CD14-positive monocyte (primary cell): Measurements from ENCODE around the gene SGCD. TPM values are rescaled to one million over a fixed set of nuclear protein-coding genes. Genes with fewer than 3 reads are reported as not detected.

Experiments used
- DNase-seq, 3 donors: peaks; one replicate each; pipeline ENCODE4 v3.0.0-alpha.2; 2011 to 2022
- H2AFZ ChIP-seq: 2 replicates; pipeline ENCODE4 v1.6.0; 2012; ENCODE audit warnings: mild to moderate bottlenecking, low read depth, low read length, inconsistent platforms; ENCODE audit not compliant: insufficient read depth, poor library complexity, severe bottlenecking
- H3K27ac ChIP-seq, 2 donors: 1 replicate in 1 of 2; 2 replicates in 1 of 2; pipeline ENCODE4 v1.5.1; 2012 to 2013; ENCODE audit warnings: low read length in 2 of 2, control low read depth in 1 of 2, inconsistent platforms in 1 of 2, low read depth in 1 of 2, mild to moderate bottlenecking in 1 of 2
- H3K27me3 ChIP-seq, 2 donors: one replicate each; pipeline versions ENCODE4 v1.6.0 to v1.6.1; 2011 to 2013; ENCODE audit warnings: low read length in 2 of 2; ENCODE audit not compliant: control insufficient read depth in 2 of 2, insufficient read depth in 2 of 2
- H3K36me3 ChIP-seq, 2 donors: replicated peaks in 1 of 2; 1 replicate in 1 of 2; 2 replicates in 1 of 2; pipeline versions ENCODE4 v1.5.1 to v1.6.1; 2012 to 2013; ENCODE audit warnings: low read length in 2 of 2, control low read depth in 1 of 2, inconsistent platforms in 1 of 2, mild to moderate bottlenecking in 1 of 2; ENCODE audit not compliant: insufficient read depth in 2 of 2, control insufficient read depth in 1 of 2
- H3K4me1 ChIP-seq, 2 donors: 1 replicate in 1 of 2; 2 replicates in 1 of 2; pipeline versions ENCODE4 v1.5.1 to v1.6.1; 2012 to 2013; ENCODE audit warnings: low read length in 2 of 2, control low read depth in 1 of 2, inconsistent platforms in 1 of 2, mild to moderate bottlenecking in 1 of 2, moderate library complexity in 1 of 2; ENCODE audit not compliant: insufficient read depth in 2 of 2, control insufficient read depth in 1 of 2
- H3K4me2 ChIP-seq: replicated peaks from 2 replicates; pipeline ENCODE3; 2012; ENCODE audit warnings: low read length, moderate library complexity, mild to moderate bottlenecking; ENCODE audit not compliant: poor library complexity, severe bottlenecking; ENCODE audit errors: extremely low read depth
- H3K4me3 ChIP-seq, 3 experiments: fragments of 200-600 bp in 1 of 3; sonication (generic) in 1 of 3; replicated peaks in 1 of 3; 1 replicate in 2 of 3; 2 replicates in 1 of 3; pipeline ENCODE4 v1.5.1; 2011 to 2013; ENCODE audit warnings: low read length in 3 of 3, mild to moderate bottlenecking in 3 of 3, control low read depth in 2 of 3, low read depth in 2 of 3, inconsistent platforms in 1 of 3, moderate library complexity in 1 of 3
- H3K79me2 ChIP-seq: 2 replicates; pipeline ENCODE4 v1.6.0; 2012; ENCODE audit warnings: mild to moderate bottlenecking, control low read depth, inconsistent platforms, low read length, moderate library complexity; ENCODE audit not compliant: insufficient read depth
- H3K9ac ChIP-seq: 2 replicates; pipeline ENCODE4 v1.6.0; 2017; ENCODE audit warnings: low read length, mild to moderate bottlenecking; ENCODE audit not compliant: insufficient read depth, poor library complexity, severe bottlenecking
- H3K9me3 ChIP-seq, 2 donors: replicated peaks in 1 of 2; 1 replicate in 1 of 2; 2 replicates in 1 of 2; pipeline versions ENCODE4 v1.5.1 to v1.6.1; 2012 to 2013; ENCODE audit warnings: low read length in 2 of 2, control low read depth in 1 of 2; ENCODE audit not compliant: control insufficient read depth in 1 of 2, insufficient read depth in 1 of 2
- H4K20me1 ChIP-seq: 2 replicates; pipeline ENCODE4 v1.6.0; 2012; ENCODE audit warnings: mild to moderate bottlenecking, low read length, control low read depth, moderate library complexity; ENCODE audit not compliant: insufficient read depth
- H3K27ac Mint-ChIP-seq, 7 donors: one replicate each; pipeline ENCODE4 v1.8.0; 2020; ENCODE audit warnings: mild to moderate bottlenecking in 7 of 7, mixed read lengths in 7 of 7, moderate library complexity in 6 of 7, inconsistent platforms in 2 of 7
- H3K27me3 Mint-ChIP-seq, 3 donors: one replicate each; pipeline ENCODE4 v1.8.0; 2021 to 2022; ENCODE audit warnings: low read depth in 3 of 3, mild to moderate bottlenecking in 3 of 3, mixed read lengths in 3 of 3, moderate library complexity in 3 of 3, inconsistent platforms in 1 of 3
- H3K36me3 Mint-ChIP-seq, 2 donors: one replicate each; pipeline ENCODE4 v1.8.0; 2020; ENCODE audit warnings: mixed read lengths in 2 of 2, inconsistent platforms in 1 of 2, mild to moderate bottlenecking in 1 of 2
- H3K4me1 Mint-ChIP-seq: one replicate; pipeline ENCODE4 v1.8.0; 2020; ENCODE audit warnings: mild to moderate bottlenecking, mixed read lengths
- H3K4me3 Mint-ChIP-seq, 2 donors: one replicate each; pipeline ENCODE4 v1.8.0; 2020; ENCODE audit warnings: mild to moderate bottlenecking in 2 of 2, mixed read lengths in 2 of 2, moderate library complexity in 1 of 2
- H3K9me3 Mint-ChIP-seq, 7 donors: one replicate each; pipeline ENCODE4 v1.8.0; 2020 to 2022; ENCODE audit warnings: mixed read lengths in 7 of 7, mild to moderate bottlenecking in 6 of 7, moderate library complexity in 6 of 7, inconsistent platforms in 2 of 7
- WGBS: methylation state at CpG from one replicate; pipeline ENCODE4 v1.1.5; 2013; ENCODE audit warnings: missing lambda C conversion rate; ENCODE audit not compliant: insufficient coverage; 5-methylcytosine and 5-hydroxymethylcytosine counted together
- intact Hi-C, 2 donors: fragments of 100-400 bp; cut with micrococcal nuclease; formaldehyde crosslinking; loops; one replicate each; pipeline versions ENCODE4 v1.15.0 to v1.15.1; 2023
- polyA plus RNA-seq, 3 donors: library from polyadenylated mRNA; depleted of rRNA in 1 of 3; unstranded in 2 of 3; stranded (reverse) in 1 of 3; fragments of 300-500 nt in 2 of 3; fragments of >200 nt in 1 of 3; fragmentation: Illumina TruSeq in 2 of 3; gene quantifications; 1 replicate in 2 of 3; 2 replicates in 1 of 3; pipeline ENCODE4 v1.2.3, GENCODE V29; 2012 to 2021
- TF ChIP-seq, protein P1 (sequence below): fragments of 200-600 bp; IDR thresholded peaks from one replicate; pipeline ENCODE4 v1.8.0; 2022; ENCODE audit warnings: antibody characterized with exemption, mild to moderate bottlenecking

SGCD gene
- polyA plus RNA-seq, 3 donors: not detected

DNA sequence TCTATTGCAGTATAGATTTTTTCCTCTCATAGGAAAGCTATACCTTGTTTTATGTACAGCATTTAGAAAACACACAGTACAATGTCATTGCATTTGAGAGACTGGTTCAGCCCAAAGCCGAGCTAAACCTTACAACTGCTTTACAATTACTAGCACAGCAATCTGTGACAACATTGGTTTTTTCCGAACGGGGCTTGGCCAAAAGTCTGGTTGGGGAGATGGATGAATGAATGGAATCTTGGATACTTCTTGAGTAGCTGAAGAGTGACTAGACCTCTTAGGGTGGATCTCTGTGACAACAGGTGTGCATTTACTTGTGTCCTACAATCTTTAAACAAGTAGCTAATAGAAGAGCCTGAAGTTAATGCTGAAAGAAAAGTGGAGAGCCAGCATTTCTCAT is 1.2 kb downstream of the SGCD start:
- no peak overlapping the region for H3K27ac ChIP-seq
- H3K4me2 ChIP-seq: no peak overlapping the region
- H3K9ac ChIP-seq: no peak overlapping the region
- DNase-seq: no peak
- H3K4me1 ChIP-seq: no peaks in the 10 kb centered on the region
- Mint-ChIP-seq H3K4me1 (no peaks in the 10 kb centered on the region), H3K27ac (no peak overlapping the region), H3K36me3 (no peaks in the 10 kb centered on the region), H3K27me3 (peaks cover 0 to 3% (median 1%) of the 10 kb centered on the region in 3 donors), H3K9me3 (peaks cover 0 to 7% (median 0%) of the 10 kb centered on the region in 7 donors), H3K4me3 (no peak overlapping the region)
- intact Hi-C loops: no loop called here
- H3K4me3 ChIP-seq: no peak overlapping the region
- peaks cover 3 to 8% of the 10 kb centered on the region in 2 donors for H3K9me3 ChIP-seq
- H3K27me3 ChIP-seq: no peaks in the 10 kb centered on the region
- no peaks in the 10 kb centered on the region for H3K79me2 ChIP-seq
- no peaks in the 10 kb centered on the region for H3K36me3 ChIP-seq
- TF ChIP-seq, protein P1, sequence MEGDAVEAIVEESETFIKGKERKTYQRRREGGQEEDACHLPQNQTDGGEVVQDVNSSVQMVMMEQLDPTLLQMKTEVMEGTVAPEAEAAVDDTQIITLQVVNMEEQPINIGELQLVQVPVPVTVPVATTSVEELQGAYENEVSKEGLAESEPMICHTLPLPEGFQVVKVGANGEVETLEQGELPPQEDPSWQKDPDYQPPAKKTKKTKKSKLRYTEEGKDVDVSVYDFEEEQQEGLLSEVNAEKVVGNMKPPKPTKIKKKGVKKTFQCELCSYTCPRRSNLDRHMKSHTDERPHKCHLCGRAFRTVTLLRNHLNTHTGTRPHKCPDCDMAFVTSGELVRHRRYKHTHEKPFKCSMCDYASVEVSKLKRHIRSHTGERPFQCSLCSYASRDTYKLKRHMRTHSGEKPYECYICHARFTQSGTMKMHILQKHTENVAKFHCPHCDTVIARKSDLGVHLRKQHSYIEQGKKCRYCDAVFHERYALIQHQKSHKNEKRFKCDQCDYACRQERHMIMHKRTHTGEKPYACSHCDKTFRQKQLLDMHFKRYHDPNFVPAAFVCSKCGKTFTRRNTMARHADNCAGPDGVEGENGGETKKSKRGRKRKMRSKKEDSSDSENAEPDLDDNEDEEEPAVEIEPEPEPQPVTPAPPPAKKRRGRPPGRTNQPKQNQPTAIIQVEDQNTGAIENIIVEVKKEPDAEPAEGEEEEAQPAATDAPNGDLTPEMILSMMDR: no peak
- no peak overlapping the region for H2AFZ ChIP-seq
- no peaks in the 10 kb centered on the region for H4K20me1 ChIP-seq
- no CpG with 5 or more reads among the region's 3 CpGs for WGBS

DNA sequence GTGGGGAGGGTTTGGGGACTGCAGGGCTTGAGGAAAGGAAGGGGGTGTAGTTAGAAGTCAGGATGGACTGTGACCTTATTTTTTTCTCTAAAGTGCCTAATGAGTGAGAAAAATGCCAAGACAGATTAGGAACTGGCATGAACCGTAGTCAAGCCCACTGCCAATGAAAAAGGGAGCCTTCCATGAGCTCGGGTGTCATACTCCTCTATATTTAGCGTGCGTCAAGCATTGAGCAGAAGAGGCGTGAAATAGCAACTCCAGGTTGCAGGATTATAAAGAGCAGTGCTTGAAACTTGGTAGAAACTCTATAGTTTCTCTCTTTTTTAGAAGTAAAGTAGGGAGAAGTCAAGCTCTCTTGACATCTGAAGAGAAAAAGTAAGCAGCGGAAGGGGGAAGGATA is 1.8 kb downstream of the SGCD start:
- peaks cover 0 to 7% (median 0%) of the 10 kb centered on the region in 7 donors for H3K9me3 Mint-ChIP-seq
- Histone ChIP-seq H4K20me1 (no peaks in the 10 kb centered on the region), H3K4me2 (no peak overlapping the region)

More for the DNA sequence above, 1.8 kb downstream of the SGCD start:
- H3K27me3 Mint-ChIP-seq: peaks cover 0 to 3% (median 1%) of the 10 kb centered on the region in 3 donors
- H3K4me3 Mint-ChIP-seq: no peak overlapping the region
- Histone ChIP-seq H3K27ac (no peak overlapping the region), H3K79me2 (no peaks in the 10 kb centered on the region), H3K9me3 (peaks cover 3 to 8% of the 10 kb centered on the region in 2 donors), H3K36me3 (no peaks in the 10 kb centered on the region), H3K4me1 (no peaks in the 10 kb centered on the region), H3K9ac (no peak overlapping the region), H2AFZ (no peak overlapping the region), H3K4me3 (no peak overlapping the region), H3K27me3 (no peaks in the 10 kb centered on the region)
- no peak overlapping the region for H3K27ac Mint-ChIP-seq
- no peak for DNase-seq
- H3K4me1 Mint-ChIP-seq: no peaks in the 10 kb centered on the region
- WGBS: 100% methylated on average over 2 of the region's 6 CpGs
- H3K36me3 Mint-ChIP-seq: no peaks in the 10 kb centered on the region
- intact Hi-C loops: no loop called here
- TF ChIP-seq, protein P1: no peak
